CD4-positive, CD25-positive, alpha-beta regulatory T cell (primary cell): ENCODE data around the gene WWOX. TPM values are rescaled to one million over a fixed set of nuclear protein-coding genes. Genes with fewer than 3 reads are reported as not detected.

Experiments
- ATAC-seq, 2 donors: fragments of 150-1000 bp; cut with Tn5 transposase; one replicate each; pipeline ENCODE4 v1.10.0; 2021; ENCODE audit warnings: low read depth in 2 of 2, moderate number of reproducible peaks in 2 of 2, moderate library complexity in 1 of 2
- DNase-seq, 3 donors: peaks; one replicate each; pipeline versions ENCODE4 v3.0.0 to v3.0.0-alpha.2; 2012 to 2022; ENCODE audit warnings: mixed read lengths in 1 of 3
- H3K27ac ChIP-seq: one replicate; pipeline ENCODE4 v1.7.0; 2013; ENCODE audit warnings: mild to moderate bottlenecking, low read length; ENCODE audit not compliant: insufficient read depth, poor library complexity, severe bottlenecking
- H3K27me3 ChIP-seq: one replicate; pipeline ENCODE4 v1.7.0; 2013; ENCODE audit warnings: low read length; ENCODE audit not compliant: control insufficient read depth, insufficient read depth
- H3K36me3 ChIP-seq: one replicate; pipeline ENCODE4 v1.7.0; 2013; ENCODE audit warnings: mild to moderate bottlenecking, low read length, moderate library complexity; ENCODE audit not compliant: control insufficient read depth, insufficient read depth
- H3K4me1 ChIP-seq: 2 replicates; pipeline ENCODE4 v1.7.0; 2013; ENCODE audit warnings: mild to moderate bottlenecking, low read length; ENCODE audit not compliant: insufficient read depth, control insufficient read depth, poor library complexity, severe bottlenecking
- H3K4me3 ChIP-seq: one replicate; pipeline ENCODE4 v1.7.0; 2013; ENCODE audit warnings: low read depth, mild to moderate bottlenecking, low read length, moderate library complexity
- H3K9me3 ChIP-seq, 2 experiments: 1 replicate in 1 of 2; 2 replicates in 1 of 2; pipeline ENCODE4 v1.7.0; 2013; ENCODE audit warnings: low read length in 2 of 2, mild to moderate bottlenecking in 1 of 2, moderate library complexity in 1 of 2; ENCODE audit not compliant: control insufficient read depth in 2 of 2
- H3K27ac Mint-ChIP-seq, 3 donors: one replicate each; pipeline ENCODE4 v1.8.0; 2020 to 2022; ENCODE audit warnings: mild to moderate bottlenecking in 3 of 3, mixed read lengths in 3 of 3, moderate library complexity in 2 of 3
- H3K27me3 Mint-ChIP-seq: one replicate; pipeline ENCODE4 v1.8.0; 2022; ENCODE audit warnings: mild to moderate bottlenecking, mixed read lengths
- H3K36me3 Mint-ChIP-seq: one replicate; pipeline ENCODE4 v1.8.0; 2020; ENCODE audit warnings: mixed read lengths
- H3K4me1 Mint-ChIP-seq, 4 donors: one replicate each; pipeline ENCODE4 v1.8.0; 2020 to 2022; ENCODE audit warnings: mixed read lengths in 4 of 4, mild to moderate bottlenecking in 1 of 4
- H3K4me3 Mint-ChIP-seq, 4 donors: one replicate each; pipeline ENCODE4 v1.8.0; 2020 to 2022; ENCODE audit warnings: mild to moderate bottlenecking in 4 of 4, mixed read lengths in 4 of 4, moderate library complexity in 3 of 4
- H3K9me3 Mint-ChIP-seq, 7 donors: one replicate each; pipeline ENCODE4 v1.8.0; 2020 to 2022; ENCODE audit warnings: mixed read lengths in 7 of 7, mild to moderate bottlenecking in 3 of 7, moderate library complexity in 2 of 7
- polyA plus RNA-seq, 4 donors: library from polyadenylated mRNA; unstranded; fragments of 300-500 nt; fragmentation: Illumina TruSeq; gene quantifications; one replicate each; pipeline ENCODE4 v1.2.3, GENCODE V29; 2021
- total RNA-seq: library from RNA; stranded (reverse); gene quantifications from one replicate; pipeline ENCODE4 v1.2.3, GENCODE V29; 2022

Gene WWOX
- total and polyA plus RNA-seq, 5 donors from 2014 or later, result 10.3 to 18.6 (median 12.8) TPM

DNA sequence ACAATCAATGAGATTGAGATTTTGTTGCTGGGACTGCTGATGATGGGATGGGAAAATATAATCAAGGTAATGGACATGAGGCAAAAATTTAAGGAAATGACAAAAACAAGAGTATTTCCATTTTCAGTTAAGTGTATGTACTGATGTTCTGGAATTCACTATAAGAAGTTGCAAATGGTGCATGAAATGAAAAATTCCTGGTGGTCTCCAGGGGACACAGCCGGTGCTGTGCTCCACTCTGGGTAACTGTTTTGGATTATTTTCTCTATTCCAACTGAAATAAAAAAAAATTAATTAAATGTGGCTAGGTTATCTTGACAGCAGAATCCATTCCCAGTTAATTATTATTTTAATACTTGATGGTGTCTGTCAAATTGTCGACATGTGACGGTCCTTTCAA, 305.6 kb downstream of the WWOX start:
- DNase-seq, result no peak
- Mint-ChIP-seq H3K4me1 (no peaks in the 10 kb centered on the region), H3K36me3 (peaks cover 5% of the 10 kb centered on the region), H3K4me3 (no peak overlapping the region), H3K27ac (no peak overlapping the region), H3K9me3 (peaks cover 0 to 14% (median 5%) of the 10 kb centered on the region in 7 donors), H3K27me3 (no peaks in the 10 kb centered on the region)
- no peak for ATAC-seq
- Histone ChIP-seq H3K4me3 (no peak overlapping the region), H3K36me3 (no peaks in the 10 kb centered on the region), H3K27me3 (no peaks in the 10 kb centered on the region), H3K27ac (no peak overlapping the region), H3K9me3 (no peaks in the 10 kb centered on the region), H3K4me1 (no peaks in the 10 kb centered on the region)

GRCh38 chr16:78405833-78406232, 306.4 kb downstream of the WWOX start:
- H3K9me3 ChIP-seq, result no peaks in the 10 kb centered on the region
- Mint-ChIP-seq H3K4me1 (no peaks in the 10 kb centered on the region), H3K36me3 (peaks cover 5% of the 10 kb centered on the region), H3K27ac (no peak overlapping the region), H3K27me3 (no peaks in the 10 kb centered on the region), H3K4me3 (no peak overlapping the region), H3K9me3 (peaks cover 0 to 18% (median 6%) of the 10 kb centered on the region in 7 donors)
- H3K27ac ChIP-seq, result no peak overlapping the region
- no peaks in the 10 kb centered on the region for H3K27me3 ChIP-seq
- H3K4me1 ChIP-seq, result no peaks in the 10 kb centered on the region
- DNase-seq, result no peak
- ATAC-seq, result no peak
- no peak overlapping the region for H3K4me3 ChIP-seq
- no peaks in the 10 kb centered on the region for H3K36me3 ChIP-seq

- no peak for ATAC-seq
- H3K4me1 Mint-ChIP-seq, result no peaks in the 10 kb centered on the region
- DNase-seq, result no peak
- H3K27ac Mint-ChIP-seq, result no peak overlapping the region
- no peaks in the 10 kb centered on the region for H3K4me1 ChIP-seq
- H3K4me3 ChIP-seq, result no peak overlapping the region
- H3K36me3 ChIP-seq, result no peaks in the 10 kb centered on the region
- no peaks in the 10 kb centered on the region for H3K9me3 ChIP-seq
- H3K4me3 Mint-ChIP-seq, result no peak overlapping the region
- no peak overlapping the region for H3K27ac ChIP-seq
- H3K9me3 Mint-ChIP-seq, result peaks cover 3 to 22% (median 6%) of the 10 kb centered on the region in 7 donors
- no peaks in the 10 kb centered on the region for H3K27me3 ChIP-seq
- H3K27me3 Mint-ChIP-seq, result no peaks in the 10 kb centered on the region
- H3K36me3 Mint-ChIP-seq, result peaks cover 5% of the 10 kb centered on the region
Observed at GRCh38 chr16:78407191-78407590, 307.7 kb downstream of the WWOX start.

DNA sequence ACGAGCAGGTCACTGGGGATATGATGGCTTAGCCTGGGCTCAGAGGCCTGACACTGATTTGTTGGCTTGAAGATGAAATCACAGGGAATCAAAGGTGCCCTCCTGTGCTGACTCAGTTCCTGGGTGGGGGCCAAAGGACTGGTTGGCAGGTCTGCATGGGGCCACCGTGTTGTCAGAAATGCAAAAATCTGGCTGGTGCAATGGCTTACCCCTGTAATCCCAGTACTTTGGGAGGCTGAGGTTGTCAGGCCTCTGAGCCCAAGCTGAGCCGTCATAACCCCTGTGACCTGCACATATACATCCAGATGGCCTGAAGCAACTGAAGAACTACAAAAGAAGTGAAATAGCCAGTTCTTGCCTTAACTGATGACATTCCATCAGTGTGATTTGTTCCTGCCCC, 314.2 kb downstream of the WWOX start:
- H3K4me1 Mint-ChIP-seq, result no peaks in the 10 kb centered on the region
- no peaks in the 10 kb centered on the region for H3K27me3 Mint-ChIP-seq
- Histone ChIP-seq H3K27ac (no peak overlapping the region), H3K36me3 (no peaks in the 10 kb centered on the region), H3K9me3 (peaks cover 3 to 10% of the 10 kb centered on the region in 2 experiments), H3K27me3 (no peaks in the 10 kb centered on the region), H3K4me1 (no peaks in the 10 kb centered on the region), H3K4me3 (no peak overlapping the region)
- H3K36me3 Mint-ChIP-seq, result peaks cover 9% of the 10 kb centered on the region
- no peak overlapping the region for H3K27ac Mint-ChIP-seq
- peaks cover 4 to 32% (median 7%) of the 10 kb centered on the region in 7 donors for H3K9me3 Mint-ChIP-seq
- ATAC-seq, result no peak
- no peak overlapping the region for H3K4me3 Mint-ChIP-seq
- no peak for DNase-seq

- Mint-ChIP-seq H3K4me3 (no peak overlapping the region), H3K27ac (no peak overlapping the region), H3K9me3 (peaks cover 0 to 26% (median 7%) of the 10 kb centered on the region in 7 donors), H3K36me3 (peaks cover 9% of the 10 kb centered on the region), H3K4me1 (no peaks in the 10 kb centered on the region), H3K27me3 (no peaks in the 10 kb centered on the region)
- H3K27ac ChIP-seq, result no peak overlapping the region
- H3K27me3 ChIP-seq, result no peaks in the 10 kb centered on the region
- H3K9me3 ChIP-seq, result peaks cover 3 to 10% of the 10 kb centered on the region in 2 experiments
- DNase-seq (no peak), ATAC-seq (no peak)
- no peaks in the 10 kb centered on the region for H3K4me1 ChIP-seq
- H3K4me3 ChIP-seq, result no peak overlapping the region
- H3K36me3 ChIP-seq, result no peaks in the 10 kb centered on the region
Observed at GRCh38 chr16:78415013-78415412, 315.6 kb downstream of the WWOX start.

- Histone ChIP-seq H3K27ac (no peak overlapping the region), H3K4me1 (no peaks in the 10 kb centered on the region), H3K9me3 (peaks cover 3 to 10% of the 10 kb centered on the region in 2 experiments), H3K36me3 (no peaks in the 10 kb centered on the region), H3K27me3 (no peaks in the 10 kb centered on the region), H3K4me3 (no peak overlapping the region)
- H3K27me3 Mint-ChIP-seq, result no peaks in the 10 kb centered on the region
- DNase-seq, result no peak
- H3K4me1 Mint-ChIP-seq, result no peaks in the 10 kb centered on the region
- no peak for ATAC-seq
- peaks cover 9% of the 10 kb centered on the region for H3K36me3 Mint-ChIP-seq
- no peak overlapping the region for H3K27ac Mint-ChIP-seq
- H3K9me3 Mint-ChIP-seq, result peaks cover 0 to 25% (median 7%) of the 10 kb centered on the region in 7 donors
- no peak overlapping the region for H3K4me3 Mint-ChIP-seq
Observed at GRCh38 chr16:78415669-78416068, 316.2 kb downstream of the WWOX start.

GRCh38 chr16:78416400-78416799, 316.9 kb downstream of the WWOX start:
- H3K36me3 ChIP-seq, result no peaks in the 10 kb centered on the region
- Mint-ChIP-seq H3K4me1 (no peaks in the 10 kb centered on the region), H3K4me3 (no peak overlapping the region), H3K27me3 (no peaks in the 10 kb centered on the region), H3K27ac (no peak overlapping the region), H3K9me3 (peaks cover 0 to 22% (median 7%) of the 10 kb centered on the region in 7 donors), H3K36me3 (peaks cover 9% of the 10 kb centered on the region)
- ATAC-seq, result no peak
- H3K27me3 ChIP-seq, result no peaks in the 10 kb centered on the region
- H3K27ac ChIP-seq, result no peak overlapping the region
- no peak for DNase-seq
- no peak overlapping the region for H3K4me3 ChIP-seq
- no peaks in the 10 kb centered on the region for H3K4me1 ChIP-seq
- H3K9me3 ChIP-seq, result peaks cover 3 to 10% of the 10 kb centered on the region in 2 experiments

- no peaks in the 10 kb centered on the region for H3K27me3 ChIP-seq
- no peak for DNase-seq
- no peaks in the 10 kb centered on the region for H3K4me1 ChIP-seq
- H3K4me3 ChIP-seq, result no peak overlapping the region
- Mint-ChIP-seq H3K9me3 (no peaks in the 10 kb centered on the region), H3K4me3 (no peak overlapping the region), H3K4me1 (no peaks in the 10 kb centered on the region), H3K27ac (no peak overlapping the region), H3K27me3 (no peaks in the 10 kb centered on the region), H3K36me3 (peaks cover 6% of the 10 kb centered on the region)
- H3K36me3 ChIP-seq, result no peaks in the 10 kb centered on the region
- no peak overlapping the region for H3K27ac ChIP-seq
- H3K9me3 ChIP-seq, result no peaks in the 10 kb centered on the region
- no peak for ATAC-seq
Observed at GRCh38 chr16:78421181-78421708, 321.8 kb downstream of the WWOX start.
